ENCODE data around the gene NR1I2.

Gene NR1I2

DNA sequence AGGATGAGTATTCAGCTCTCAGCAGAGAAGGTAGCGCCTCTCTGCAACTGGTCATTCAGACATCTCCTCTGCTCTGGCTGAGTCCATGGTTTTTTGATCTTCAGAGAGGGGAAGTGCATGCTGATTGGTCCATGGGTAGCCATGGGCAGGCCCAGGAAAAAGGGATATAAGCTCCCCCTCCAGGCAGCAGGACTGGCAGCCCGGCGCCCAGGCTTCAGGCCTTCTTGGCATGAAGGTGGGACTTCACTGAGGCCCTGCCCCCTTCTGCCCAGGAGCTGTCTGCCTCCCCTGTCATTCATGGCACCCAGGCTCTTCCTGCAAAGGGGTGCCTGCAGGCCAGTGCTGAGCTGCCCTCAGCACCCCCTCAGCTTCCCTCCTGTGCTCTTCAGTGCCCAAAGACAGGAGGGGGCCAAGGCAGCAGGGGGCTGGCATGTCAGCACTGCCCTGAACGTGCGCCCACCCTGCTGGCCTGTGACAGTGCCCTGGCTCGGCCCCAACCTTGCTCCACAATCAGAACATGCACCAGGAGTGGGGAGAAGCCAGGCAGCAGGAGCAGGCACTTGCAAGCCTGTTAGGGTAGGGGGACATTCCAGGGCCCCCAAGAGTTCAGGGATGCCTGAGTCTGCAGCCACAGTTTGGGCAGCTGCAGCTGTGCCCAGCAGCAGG lies 13.8 kb upstream of the NR1I2 start:
- no peak for TF ChIP-seq GATA1 (IDR thresholded peaks at IDR 0.05; ENCODE audit: low read depth, low read length)
- TF ChIP-seq POLR2A (IDR thresholded peaks at IDR 0.05; ENCODE audit: low read length), result no peak
- no peak for DNase-seq

- no peak for TF ChIP-seq POLR2A (IDR thresholded peaks at IDR 0.05; ENCODE audit: low read length)
- TF ChIP-seq GATA1 (IDR thresholded peaks at IDR 0.05; ENCODE audit: low read depth, low read length), result no peak
- DNase-seq, result no peak
These were observed 13.1 kb upstream of the NR1I2 start for GRCh38 chr3:119768668-119769393.

- TF ChIP-seq GATA1 (IDR thresholded peaks at IDR 0.05; ENCODE audit: low read depth, low read length) (no peak), POLR2A (IDR thresholded peaks at IDR 0.05; ENCODE audit: low read length) (no peak)
- DNase-seq, result no peak
These were observed 12.3 kb upstream of the NR1I2 start for GRCh38 chr3:119769394-119770149.

- DNase-seq, result no peak
- TF ChIP-seq GATA1 (IDR thresholded peaks at IDR 0.05; ENCODE audit: low read depth, low read length), result no peak
- no peak for TF ChIP-seq POLR2A (IDR thresholded peaks at IDR 0.05; ENCODE audit: low read length)
These were observed 7.5 kb upstream of the NR1I2 start for GRCh38 chr3:119774444-119774843.

GRCh38 chr3:119776304-119776703 lies 5.6 kb upstream of the NR1I2 start:
- no peak for DNase-seq
- no peak for TF ChIP-seq POLR2A (IDR thresholded peaks at IDR 0.05; ENCODE audit: low read length)
- no peak for TF ChIP-seq GATA1 (IDR thresholded peaks at IDR 0.05; ENCODE audit: low read depth, low read length)

GRCh38 chr3:119778176-119778575 lies 3.7 kb upstream of the NR1I2 start:
- DNase-seq, result no peak
- TF ChIP-seq GATA1 (IDR thresholded peaks at IDR 0.05; ENCODE audit: low read depth, low read length) (no peak), POLR2A (IDR thresholded peaks at IDR 0.05; ENCODE audit: low read length) (no peak)

DNA sequence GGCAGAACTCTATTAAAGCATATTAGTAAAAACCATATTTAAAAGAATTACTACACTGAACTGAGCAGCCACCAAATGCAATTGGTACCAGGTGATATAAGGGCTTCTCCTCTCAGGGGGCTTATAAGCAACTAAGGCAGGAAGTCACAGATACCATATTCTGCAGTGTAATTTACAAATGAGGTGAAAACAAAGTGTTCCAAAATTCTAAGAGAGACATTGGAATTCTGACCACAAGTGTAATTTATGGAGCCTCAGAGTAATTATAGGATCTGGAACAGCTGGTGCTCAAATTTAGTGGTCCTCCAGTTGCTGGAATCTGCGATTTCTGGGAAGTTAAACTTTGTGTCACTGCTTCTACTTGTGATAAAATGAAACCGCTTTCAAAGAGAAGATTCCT lies 3.1 kb upstream of the NR1I2 start:
- TF ChIP-seq POLR2A (IDR thresholded peaks at IDR 0.05; ENCODE audit: low read length) (no peak), GATA1 (IDR thresholded peaks at IDR 0.05; ENCODE audit: low read depth, low read length) (no peak)
- no peak for DNase-seq

- TF ChIP-seq GATA1 (IDR thresholded peaks at IDR 0.05; ENCODE audit: low read depth, low read length), result no peak
- no peak for TF ChIP-seq POLR2A (IDR thresholded peaks at IDR 0.05; ENCODE audit: low read length)
- DNase-seq, result peak; percentile 37 to 44
These were observed 2.0 kb upstream of the NR1I2 start for GRCh38 chr3:119779731-119780383.

DNA sequence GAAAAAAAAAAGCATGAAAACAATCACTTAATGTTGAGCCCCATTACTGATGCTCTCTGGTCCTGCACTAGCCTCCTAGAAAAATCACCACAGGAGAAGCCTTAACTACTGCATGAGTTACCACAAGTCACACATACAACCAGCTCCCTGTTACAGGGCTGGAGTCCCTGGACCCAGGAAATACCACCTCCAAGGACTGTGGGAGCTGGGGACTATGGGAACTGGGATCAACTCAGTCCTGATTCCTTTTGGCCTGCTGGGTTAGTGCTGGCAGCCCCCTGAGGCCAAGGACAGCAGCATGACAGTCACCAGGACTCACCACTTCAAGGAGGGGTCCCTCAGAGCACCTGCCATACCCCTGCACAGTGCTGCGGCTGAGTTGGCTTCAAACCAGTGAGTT lies 559 bp downstream of the NR1I2 start:
- DNase-seq, result no peak
- no peak for TF ChIP-seq POLR2A (IDR thresholded peaks at IDR 0.05; ENCODE audit: low read length)
- no peak for TF ChIP-seq GATA1 (IDR thresholded peaks at IDR 0.05; ENCODE audit: low read depth, low read length)

GRCh38 chr3:119783255-119783654 lies 1.4 kb downstream of the NR1I2 start:
- TF ChIP-seq POLR2A (IDR thresholded peaks at IDR 0.05; ENCODE audit: low read length) (no peak), GATA1 (IDR thresholded peaks at IDR 0.05; ENCODE audit: low read depth, low read length) (no peak)
- DNase-seq, result peak; percentile 47 to 52

DNA sequence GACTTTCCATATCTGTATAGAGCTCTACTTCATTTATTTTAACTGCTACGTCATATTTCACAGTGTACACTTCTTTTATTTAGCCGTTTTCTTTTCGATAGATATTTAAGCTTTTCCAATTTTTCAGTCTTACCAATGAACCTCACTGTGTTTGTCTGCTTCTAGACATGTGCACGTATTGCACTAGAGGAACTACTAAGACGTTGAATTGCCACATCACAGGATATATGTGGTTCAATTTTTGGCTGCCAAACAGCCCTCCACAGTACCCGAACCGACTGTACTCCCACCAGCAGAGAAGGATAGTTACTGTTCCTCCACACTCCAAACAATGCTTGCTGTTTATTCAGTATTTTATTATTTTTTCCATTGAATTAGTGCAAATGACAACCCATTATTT lies 2.0 kb downstream of the NR1I2 start:
- TF ChIP-seq POLR2A (IDR thresholded peaks at IDR 0.05; ENCODE audit: low read length) (no peak), GATA1 (IDR thresholded peaks at IDR 0.05; ENCODE audit: low read depth, low read length) (no peak)
- DNase-seq, result no peak

GRCh38 chr3:119786409-119786808 lies 4.5 kb downstream of the NR1I2 start:
- no peak for DNase-seq
- TF ChIP-seq POLR2A (IDR thresholded peaks at IDR 0.05; ENCODE audit: low read length) (no peak), GATA1 (IDR thresholded peaks at IDR 0.05; ENCODE audit: low read depth, low read length) (no peak)

GRCh38 chr3:119790369-119790768 lies 8.5 kb downstream of the NR1I2 start:
- no peak for DNase-seq
- TF ChIP-seq POLR2A (IDR thresholded peaks at IDR 0.05; ENCODE audit: low read length) (no peak), GATA1 (IDR thresholded peaks at IDR 0.05; ENCODE audit: low read depth, low read length) (no peak)

DNA sequence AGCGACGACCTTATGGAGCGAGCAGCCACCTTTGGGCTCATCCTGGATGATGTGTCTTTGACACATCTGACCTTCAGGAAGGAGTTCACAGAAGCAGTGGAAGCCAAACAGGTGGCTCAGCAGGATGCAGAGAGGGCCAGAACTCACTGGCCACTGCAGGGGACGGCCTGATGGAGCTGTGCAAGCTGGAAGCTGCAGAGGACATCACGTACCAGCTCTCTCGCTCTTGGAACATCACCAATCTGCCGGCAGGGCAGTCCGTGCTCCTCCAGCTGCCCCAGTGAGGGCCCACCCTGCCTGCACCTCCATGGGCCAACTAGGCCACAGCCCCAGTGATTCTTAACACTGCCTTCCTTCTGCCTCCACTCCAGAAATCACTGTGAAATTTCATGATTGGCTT lies 10.4 kb downstream of the NR1I2 start:
- TF ChIP-seq POLR2A (IDR thresholded peaks at IDR 0.05; ENCODE audit: low read length), result no peak
- TF ChIP-seq GATA1 (IDR thresholded peaks at IDR 0.05; ENCODE audit: low read depth, low read length), result no peak
- DNase-seq, result no peak
